Breast epithelium (tissue), 3 donors: ENCODE results near the gene PURA.

Experiments used
- POLR2A ChIP-seq: fragments of 450-650 bp; IDR thresholded peaks from one replicate; pipeline ENCODE4 v1.6.1; 2016; ENCODE audit warnings: antibody characterized with exemption, mild to moderate bottlenecking, moderate library complexity
- POLR2AphosphoS5 ChIP-seq, 3 donors: sonication (generic); formaldehyde crosslinking; IDR thresholded peaks; one replicate each; pipeline ENCODE4 v1.6.1; 2017; ENCODE audit warnings: antibody characterized with exemption in 3 of 3
- TF ChIP-seq, protein P1 (sequence below), 3 donors: fragments of 450-650 bp; IDR thresholded peaks; one replicate each; pipeline ENCODE4 v1.5.1; 2016 to 2017; ENCODE audit warnings: antibody characterized with exemption in 3 of 3, mild to moderate bottlenecking in 3 of 3, moderate library complexity in 3 of 3

- TF ChIP-seq, protein P1, sequence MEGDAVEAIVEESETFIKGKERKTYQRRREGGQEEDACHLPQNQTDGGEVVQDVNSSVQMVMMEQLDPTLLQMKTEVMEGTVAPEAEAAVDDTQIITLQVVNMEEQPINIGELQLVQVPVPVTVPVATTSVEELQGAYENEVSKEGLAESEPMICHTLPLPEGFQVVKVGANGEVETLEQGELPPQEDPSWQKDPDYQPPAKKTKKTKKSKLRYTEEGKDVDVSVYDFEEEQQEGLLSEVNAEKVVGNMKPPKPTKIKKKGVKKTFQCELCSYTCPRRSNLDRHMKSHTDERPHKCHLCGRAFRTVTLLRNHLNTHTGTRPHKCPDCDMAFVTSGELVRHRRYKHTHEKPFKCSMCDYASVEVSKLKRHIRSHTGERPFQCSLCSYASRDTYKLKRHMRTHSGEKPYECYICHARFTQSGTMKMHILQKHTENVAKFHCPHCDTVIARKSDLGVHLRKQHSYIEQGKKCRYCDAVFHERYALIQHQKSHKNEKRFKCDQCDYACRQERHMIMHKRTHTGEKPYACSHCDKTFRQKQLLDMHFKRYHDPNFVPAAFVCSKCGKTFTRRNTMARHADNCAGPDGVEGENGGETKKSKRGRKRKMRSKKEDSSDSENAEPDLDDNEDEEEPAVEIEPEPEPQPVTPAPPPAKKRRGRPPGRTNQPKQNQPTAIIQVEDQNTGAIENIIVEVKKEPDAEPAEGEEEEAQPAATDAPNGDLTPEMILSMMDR (IDR thresholded peaks at IDR 0.05), result no peak
- TF ChIP-seq POLR2A, result no peak
- TF ChIP-seq POLR2AphosphoS5 (IDR thresholded peaks at IDR 0.05), result no peak
These were observed 7.8 kb upstream of the PURA start for GRCh38 chr5:140106101-140106500.
